Ishikawa (cell line): Measurements from ENCODE around the gene UBE2I.

Experiments
- EP300 ChIP-seq: IDR thresholded peaks from 2 replicates; pipeline ENCODE4 v1.6.1; 2012; ENCODE audit warnings: borderline replicate concordance
- FOXM1 ChIP-seq: IDR thresholded peaks from 2 replicates; pipeline ENCODE4 v1.6.1; 2012; ENCODE audit warnings: low read depth, borderline replicate concordance
- MAX ChIP-seq: IDR thresholded peaks from 2 replicates; pipeline ENCODE4 v1.6.1; 2012
- REST ChIP-seq: IDR thresholded peaks from 2 replicates; pipeline ENCODE4 v1.6.1; 2012; ENCODE audit warnings: low read depth, mild to moderate bottlenecking
- TAF1 ChIP-seq: IDR thresholded peaks from 2 replicates; pipeline ENCODE4 v1.6.1; 2012; ENCODE audit warnings: low read depth, mild to moderate bottlenecking
- TEAD4 ChIP-seq: IDR thresholded peaks from 2 replicates; pipeline ENCODE4 v1.6.1; 2012
- USF1 ChIP-seq: IDR thresholded peaks from 2 replicates; pipeline ENCODE4 v1.6.1; 2012

GRCh38 chr16:1343428-1344242 lies 34.2 kb downstream of the UBE2I start:
- no peak; the same call in 1 of the 2 replicates for TF ChIP-seq MAX
- no peak for TF ChIP-seq FOXM1
- TF ChIP-seq REST: no peak
- TF ChIP-seq EP300: no peak
- no peak for TF ChIP-seq TAF1
- TF ChIP-seq TEAD4: no peak
- TF ChIP-seq USF1: no peak
